Osteoblast (primary cell): ENCODE measurements around the gene SLC17A7. TPM values are rescaled to one million over a fixed set of nuclear protein-coding genes. Genes with fewer than 3 reads are reported as not detected.

Source experiments
- DNase-seq: peaks from one replicate; pipeline ENCODE4 v3.0.0; 2011; ENCODE audit warnings: low spot score, mixed read lengths; ENCODE audit not compliant: insufficient read length; ENCODE audit errors: missing footprints
- H2AFZ ChIP-seq: 2 replicates; pipeline ENCODE4 v1.6.0; 2011; ENCODE audit warnings: mild to moderate bottlenecking, low read length
- H3K27ac ChIP-seq: 2 replicates; pipeline ENCODE4 v1.5.1; 2011; ENCODE audit warnings: mild to moderate bottlenecking, low read depth, low read length, moderate library complexity
- H3K27me3 ChIP-seq: 2 replicates; pipeline ENCODE4 v1.6.0; 2012; ENCODE audit warnings: mild to moderate bottlenecking, control low read depth, inconsistent platforms, low read length, moderate library complexity; ENCODE audit not compliant: insufficient read depth
- H3K36me3 ChIP-seq: 2 replicates; pipeline ENCODE4 v1.5.1; 2011; ENCODE audit warnings: mild to moderate bottlenecking, low read length, control low read depth, moderate library complexity; ENCODE audit not compliant: insufficient read depth
- H3K4me1 ChIP-seq: 2 replicates; pipeline ENCODE4 v1.5.1; 2011; ENCODE audit warnings: mild to moderate bottlenecking, low read length, control low read depth, moderate library complexity; ENCODE audit not compliant: insufficient read depth
- H3K4me2 ChIP-seq: 2 replicates; pipeline ENCODE4 v1.6.0; 2011; ENCODE audit warnings: mild to moderate bottlenecking, low read length; ENCODE audit not compliant: insufficient read depth
- H3K4me3 ChIP-seq: fragments of 200-600 bp; sonication (generic); 3 replicates; pipeline ENCODE4 v1.5.1; 2012; ENCODE audit warnings: mild to moderate bottlenecking, low read length, inconsistent platforms; ENCODE audit not compliant: insufficient read depth
- H3K79me2 ChIP-seq: 2 replicates; pipeline ENCODE4 v1.6.0; 2012; ENCODE audit warnings: mild to moderate bottlenecking, low read length, control low read depth, inconsistent platforms; ENCODE audit not compliant: insufficient read depth
- H3K9me3 ChIP-seq: 2 replicates; pipeline ENCODE4 v1.5.1; 2011; ENCODE audit warnings: low read depth, low read length, control low read depth
- H4K20me1 ChIP-seq: 2 replicates; pipeline ENCODE4 v1.6.0; 2012; ENCODE audit warnings: mild to moderate bottlenecking, low read length, control low read depth; ENCODE audit not compliant: insufficient read depth
- CTCF ChIP-seq: IDR thresholded peaks from 2 replicates; pipeline ENCODE4 v1.5.1; 2011; ENCODE audit warnings: mild to moderate bottlenecking, low read depth, low read length, moderate library complexity; ENCODE audit errors: extremely low read depth
- total RNA-seq: library from RNA; depleted of rRNA; stranded (reverse); fragments of >200 nt; gene quantifications from 2 replicates; pipeline ENCODE4 v1.2.3, GENCODE V29; 2012

The SLC17A7 gene
- total RNA-seq, 1 donor: under 0.01 TPM

- peak overlapping the region; percentile 27 for H3K27ac ChIP-seq
- peak overlapping the region; percentile 66 for H2AFZ ChIP-seq
- DNase-seq: peak; percentile 97
Observed at GRCh38 chr19:49415102-49415809, 26.1 kb downstream of the SLC17A7 start.

GRCh38 chr19:49414256-49414655, 27.1 kb downstream of the SLC17A7 start:
- no peak overlapping the region for H3K4me3 ChIP-seq
- peaks cover 19% of the 10 kb centered on the region for H3K27me3 ChIP-seq
- peak; percentile 41 for DNase-seq
- no peaks in the 10 kb centered on the region for H4K20me1 ChIP-seq
- TF ChIP-seq CTCF: no peak
- H3K9me3 ChIP-seq: no peaks in the 10 kb centered on the region
- H2AFZ ChIP-seq: no peak overlapping the region
- no peak overlapping the region for H3K4me2 ChIP-seq
- H3K4me1 ChIP-seq: peaks cover 12% of the 10 kb centered on the region
- H3K27ac ChIP-seq: no peak overlapping the region
- no peaks in the 10 kb centered on the region for H3K36me3 ChIP-seq
- H3K79me2 ChIP-seq: no peaks in the 10 kb centered on the region

More at GRCh38 chr19:49415102-49415809, 26.1 kb downstream of the SLC17A7 start:
- no peaks in the 10 kb centered on the region for H4K20me1 ChIP-seq
- no peak overlapping the region for H3K4me3 ChIP-seq
- H3K27me3 ChIP-seq: peaks cover 29% of the 10 kb centered on the region
- H3K4me1 ChIP-seq: peaks cover 12% of the 10 kb centered on the region
- H3K36me3 ChIP-seq: no peaks in the 10 kb centered on the region
- H3K4me2 ChIP-seq: peak overlapping the region; percentile 27
- TF ChIP-seq CTCF: no peak
- H3K9me3 ChIP-seq: no peaks in the 10 kb centered on the region
- no peaks in the 10 kb centered on the region for H3K79me2 ChIP-seq

- no peak for TF ChIP-seq CTCF
- H3K9me3 ChIP-seq: no peaks in the 10 kb centered on the region
- peak; percentile 80 for DNase-seq
- H3K27me3 ChIP-seq: peaks cover 11% of the 10 kb centered on the region
- H3K4me2 ChIP-seq: no peak overlapping the region
- peaks cover 12% of the 10 kb centered on the region for H3K4me1 ChIP-seq
- no peak overlapping the region for H3K4me3 ChIP-seq
- H4K20me1 ChIP-seq: no peaks in the 10 kb centered on the region
- H3K79me2 ChIP-seq: no peaks in the 10 kb centered on the region
- no peak overlapping the region for H3K27ac ChIP-seq
- H2AFZ ChIP-seq: peak overlapping the region; percentile 29
- no peaks in the 10 kb centered on the region for H3K36me3 ChIP-seq
Observed at GRCh38 chr19:49413348-49413747, 28.0 kb downstream of the SLC17A7 start.

- TF ChIP-seq CTCF: no peak
Observed at GRCh38 chr19:49411681-49412326, 29.5 kb downstream of the SLC17A7 start.

More at GRCh38 chr19:49411681-49412326, 29.5 kb downstream of the SLC17A7 start:
- Histone ChIP-seq H3K27ac (no peak overlapping the region), H3K9me3 (no peaks in the 10 kb centered on the region), H4K20me1 (no peaks in the 10 kb centered on the region), H3K36me3 (no peaks in the 10 kb centered on the region), H3K79me2 (no peaks in the 10 kb centered on the region), H3K4me1 (peaks cover 12% of the 10 kb centered on the region), H3K4me3 (no peak overlapping the region), H2AFZ (no peak overlapping the region), H3K27me3 (no peaks in the 10 kb centered on the region), H3K4me2 (no peak overlapping the region)
- peak; percentile 82 for DNase-seq
